Inflammatory macrophage (primary cell): ENCODE measurements around the gene PSPH.
"Not testable (repeated sequence)": the region's sequence is repeated elsewhere in the genome, so short reads cannot be mapped to it uniquely, and the experiment has no call there.

Experiments
- DNase-seq, 2 donors: peaks; one replicate each; pipeline ENCODE4 v3.0.0-alpha.2; 2020 to 2022
- total RNA-seq, 18 experiments: gene quantifications; one replicate each; lab custom pipeline; 2026; ENCODE audit warnings: mixed read lengths in 6 of 18, inconsistent platforms in 2 of 18; lab: John Stamatoyannopoulos, UW

Gene PSPH
- total RNA-seq, result 7.2 to 36.8 (median 26.8) reads per million in 18 experiments

DNA sequence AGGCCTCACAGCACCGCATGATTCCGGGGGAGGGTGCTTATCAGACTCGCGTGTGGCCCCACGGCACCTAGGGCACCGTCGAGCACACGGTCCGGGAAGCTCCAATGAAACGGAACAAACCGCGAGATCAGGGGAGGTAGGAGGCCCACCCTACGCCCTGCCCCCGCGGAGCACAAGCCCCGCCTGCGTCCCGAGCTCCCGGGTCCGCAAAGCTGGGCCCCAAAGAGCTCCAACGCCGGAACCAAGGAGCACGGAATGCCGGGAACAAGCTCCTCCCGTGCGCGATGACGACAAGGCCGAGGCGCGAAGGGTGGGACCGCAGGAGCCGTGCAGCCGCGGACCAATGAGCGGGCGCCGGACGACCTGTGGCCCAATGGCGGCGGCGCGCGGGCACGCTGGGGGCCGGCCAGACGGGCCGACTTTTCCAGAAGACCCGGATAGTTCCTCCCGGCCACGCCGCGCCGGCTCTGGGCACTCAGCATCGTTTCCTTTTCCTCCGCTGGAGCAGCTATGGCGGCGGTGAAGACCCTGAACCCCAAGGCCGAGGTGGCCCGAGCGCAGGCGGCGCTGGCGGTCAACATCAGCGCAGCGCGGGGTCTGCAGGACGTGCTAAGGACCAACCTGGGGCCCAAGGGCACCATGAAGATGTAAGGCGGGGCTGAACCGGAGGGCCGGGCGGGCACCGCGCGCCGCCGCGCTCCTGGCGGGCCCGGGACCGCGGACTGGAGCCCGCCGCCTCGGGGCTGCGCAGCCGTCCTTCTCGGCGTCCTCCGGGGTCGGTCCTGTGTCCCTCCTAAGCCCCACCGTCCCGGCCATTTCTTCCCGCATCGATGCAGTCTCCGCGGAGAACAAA, at the start of gene PSPH, which contains the start of gene CCT6A:
Gene PSPH (minus strand): TSS at position 106 of the 853 bp plus-strand sequence. CDS start 30,232 bp downstream, outside the sequence.
Gene CCT6A (plus strand): TSS at position 427 of the 853 bp plus-strand sequence. CDS start 84 bp downstream, at position 511.
- DNase-seq, result peak; percentile 98 to 99

- no peak for DNase-seq
These were observed 48.4 kb upstream of the PSPH start for GRCh38 chr7:56099653-56100052.

DNA sequence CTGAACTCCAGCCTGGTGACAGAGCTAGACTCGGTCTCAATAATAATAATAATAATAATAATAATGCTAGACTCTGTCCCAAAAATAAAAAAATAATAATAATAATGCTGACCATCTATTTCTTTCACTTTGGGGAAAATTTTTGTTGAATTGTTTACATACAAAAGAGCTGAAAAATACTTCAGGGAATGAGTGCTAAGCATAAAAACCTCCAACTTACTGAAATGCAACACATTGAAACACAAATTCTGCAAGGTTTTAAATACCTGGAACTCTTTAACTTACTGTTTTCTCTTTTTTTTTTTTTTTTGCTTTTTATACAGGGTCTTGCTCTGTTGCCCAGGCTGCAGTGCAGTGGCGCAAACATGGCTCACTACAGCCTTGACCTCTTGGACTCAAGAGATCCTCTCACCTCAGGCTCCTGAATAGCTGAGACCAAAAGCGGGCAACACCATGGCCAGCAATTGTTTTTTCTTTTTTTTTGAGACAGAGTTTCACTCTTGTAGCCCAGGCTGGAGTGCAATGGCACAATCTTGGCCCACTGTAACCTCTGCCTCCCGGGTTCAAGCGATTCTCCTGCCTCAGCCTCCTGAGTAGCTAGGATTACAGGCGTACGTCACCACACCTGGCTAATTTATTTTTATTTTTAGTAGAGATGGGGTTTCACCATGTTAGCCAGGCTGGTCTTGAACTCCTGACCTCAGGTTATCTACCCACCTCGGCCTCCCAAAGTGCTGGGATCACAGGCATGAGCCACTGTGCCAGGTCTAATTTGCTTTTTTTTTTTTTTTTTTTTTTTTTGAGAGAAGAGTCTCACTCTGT, 47.2 kb upstream of the PSPH start:
- DNase-seq, result not testable (repeated sequence)

- peak; percentile 42 to 70 for DNase-seq
These were observed 46.5 kb upstream of the PSPH start for GRCh38 chr7:56097700-56098099.

- no peak for DNase-seq
These were observed 41.7 kb upstream of the PSPH start, which contains the start of gene PHKG1 for GRCh38 chr7:56092789-56093531. PHKG1 (minus strand) TSS chr7:56092952; CDS start chr7:56088941, 4,011 bp downstream.

DNA sequence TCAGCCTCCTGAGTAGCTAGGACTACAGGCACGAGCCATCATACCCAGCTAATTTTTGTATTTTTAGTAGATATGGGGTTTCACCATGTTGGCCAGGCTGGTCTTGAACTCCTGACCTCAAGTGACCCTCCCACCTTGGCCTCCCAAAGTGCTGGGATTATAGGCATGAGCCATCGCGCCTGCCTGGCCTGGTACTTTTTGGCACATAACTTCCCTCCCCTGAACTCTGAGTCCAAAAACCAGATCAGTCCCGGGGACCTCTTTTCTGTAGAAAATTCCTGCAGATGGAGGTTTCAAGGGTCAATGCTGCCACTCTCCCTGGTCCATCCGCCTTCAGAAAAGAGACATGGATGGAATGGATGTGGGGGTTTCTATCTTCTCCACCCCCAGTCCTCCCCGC, 41.1 kb upstream of the PSPH start:
- DNase-seq, result not testable (repeated sequence)

DNA sequence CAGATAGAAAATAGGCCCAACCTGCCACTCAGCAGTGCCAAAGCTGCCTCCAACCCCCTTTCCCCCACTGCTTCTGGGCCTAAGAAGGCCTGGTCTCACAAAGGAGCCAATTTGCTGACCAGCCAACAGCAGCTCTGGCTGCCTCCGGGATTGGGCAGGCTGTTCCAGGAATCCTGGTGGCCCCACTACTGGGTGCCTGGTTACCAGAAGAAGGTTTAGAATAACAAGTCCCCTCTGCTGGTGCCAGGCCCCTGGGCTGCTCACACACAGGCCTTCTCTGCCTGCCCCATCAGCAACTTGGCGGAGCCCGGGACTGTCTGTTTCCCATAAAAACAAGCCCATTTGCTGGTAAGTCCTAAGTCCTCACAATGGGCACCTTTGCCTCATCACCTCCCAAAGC, 40.3 kb upstream of the PSPH start:
- DNase-seq, result no peak

DNA sequence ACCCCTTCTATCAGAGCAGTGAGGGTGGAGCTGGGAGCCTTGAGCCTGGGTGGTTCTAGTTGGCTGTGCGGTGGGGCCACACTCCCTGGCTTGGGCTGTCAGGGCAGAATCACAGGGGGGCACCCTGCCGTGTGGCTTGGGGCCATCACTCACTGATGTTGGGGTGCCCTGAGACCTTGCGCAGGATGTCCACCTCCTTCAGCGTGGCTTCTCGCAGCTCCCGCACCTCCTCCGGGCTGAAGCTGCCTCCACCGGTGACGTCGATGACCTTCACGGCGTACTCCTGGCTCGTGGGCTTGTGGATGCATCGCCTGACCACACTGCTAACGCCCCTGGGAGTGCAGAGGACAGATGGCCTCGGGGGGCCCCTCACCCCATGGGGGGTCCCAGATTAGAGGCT, 36.2 kb upstream of the PSPH start:
- DNase-seq, result no peak

DNA sequence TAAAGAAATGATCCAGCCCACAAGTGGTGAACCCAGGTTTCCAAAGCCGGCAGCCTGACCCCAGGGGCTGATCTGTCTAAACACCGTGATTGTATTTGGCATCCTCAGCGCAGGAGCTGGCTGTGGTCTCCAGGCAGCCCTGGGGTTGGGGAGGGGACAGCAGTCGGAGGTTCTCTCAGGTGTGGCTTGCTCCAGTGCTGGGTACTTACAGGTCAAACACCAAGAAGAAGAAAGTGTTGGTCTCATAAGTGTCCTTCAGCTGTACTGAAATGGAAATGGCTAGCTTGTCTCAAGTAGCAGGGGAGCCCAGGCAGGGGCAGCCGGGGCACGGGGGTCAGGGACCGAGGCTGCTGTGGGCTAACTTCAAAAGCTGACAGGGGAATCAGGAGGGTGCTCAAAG, 35.5 kb upstream of the PSPH start:
- DNase-seq, result no peak

- DNase-seq, result no peak
These were observed 32.0 kb upstream of the PSPH start for GRCh38 chr7:56083150-56083785.

DNA sequence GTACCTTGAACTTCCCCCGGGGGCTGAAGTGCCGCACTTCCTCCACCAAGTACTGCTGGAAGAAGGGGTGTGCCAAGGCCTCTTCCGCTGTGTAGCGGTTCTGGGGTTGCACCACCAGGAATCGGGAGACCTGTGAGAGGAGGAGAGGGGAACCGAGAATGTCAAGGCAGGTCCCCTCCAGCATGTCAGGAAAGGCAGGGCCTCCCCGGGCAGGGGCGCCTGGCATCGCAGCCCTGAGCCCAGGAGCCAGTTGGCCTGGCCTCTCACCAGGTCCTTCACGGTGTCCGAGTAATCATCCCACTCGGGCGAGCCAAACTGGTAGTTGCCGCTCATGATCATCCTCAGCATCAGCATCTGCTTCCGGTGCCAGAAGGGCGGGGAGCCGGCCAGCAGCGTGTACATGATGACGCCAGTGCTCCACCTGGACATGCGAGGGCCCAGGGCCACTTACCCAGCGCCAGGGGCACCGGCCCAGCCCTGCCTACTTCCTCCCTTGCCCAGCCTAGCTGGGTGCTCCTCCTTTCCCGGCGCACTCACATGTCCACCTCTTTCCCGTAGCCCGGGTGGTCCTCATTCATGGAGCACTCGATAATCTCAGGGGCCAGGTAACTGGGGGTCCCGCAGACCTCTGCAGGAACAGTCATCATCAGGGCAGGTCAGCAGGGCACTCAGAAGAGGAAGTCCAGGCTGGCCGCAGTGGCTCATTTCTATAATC, 30.5 kb upstream of the PSPH start:
- DNase-seq, result no peak

DNA sequence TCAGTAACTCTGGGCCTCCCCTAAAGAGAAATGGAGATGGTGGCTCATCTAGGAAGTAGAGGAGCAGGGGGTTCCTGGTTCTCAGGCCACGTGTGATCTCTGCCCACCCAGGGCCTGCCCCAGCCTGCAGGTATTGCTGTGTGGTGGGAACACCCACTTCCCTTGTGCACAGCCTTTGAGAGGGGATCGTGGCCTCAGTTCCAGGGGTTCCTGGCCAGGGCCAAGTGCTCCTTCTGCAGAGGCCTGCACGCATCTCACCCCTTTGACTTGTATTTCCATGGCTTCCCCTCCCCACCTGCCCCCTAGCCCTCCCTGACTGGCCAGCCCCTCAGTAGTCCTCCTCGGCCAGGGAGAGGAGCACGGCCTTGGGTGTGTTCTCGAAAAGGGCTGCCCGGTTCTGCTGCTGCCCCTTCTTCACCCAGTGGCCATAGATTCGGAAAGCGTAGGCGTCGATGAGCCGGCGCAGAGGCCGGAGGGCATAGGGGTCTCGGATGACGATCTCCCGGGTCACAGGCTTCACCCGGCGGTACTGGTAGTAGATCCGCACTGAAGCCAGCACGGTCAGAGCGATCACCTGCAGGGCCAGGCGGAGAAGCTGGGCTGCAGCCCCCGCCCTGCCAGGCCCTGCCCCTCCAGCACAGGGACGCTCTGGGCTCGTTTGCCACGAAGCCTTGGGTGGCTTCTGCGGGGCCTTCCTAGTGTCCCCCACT, 29.6 kb upstream of the PSPH start:
- not testable (repeated sequence) for DNase-seq

DNA sequence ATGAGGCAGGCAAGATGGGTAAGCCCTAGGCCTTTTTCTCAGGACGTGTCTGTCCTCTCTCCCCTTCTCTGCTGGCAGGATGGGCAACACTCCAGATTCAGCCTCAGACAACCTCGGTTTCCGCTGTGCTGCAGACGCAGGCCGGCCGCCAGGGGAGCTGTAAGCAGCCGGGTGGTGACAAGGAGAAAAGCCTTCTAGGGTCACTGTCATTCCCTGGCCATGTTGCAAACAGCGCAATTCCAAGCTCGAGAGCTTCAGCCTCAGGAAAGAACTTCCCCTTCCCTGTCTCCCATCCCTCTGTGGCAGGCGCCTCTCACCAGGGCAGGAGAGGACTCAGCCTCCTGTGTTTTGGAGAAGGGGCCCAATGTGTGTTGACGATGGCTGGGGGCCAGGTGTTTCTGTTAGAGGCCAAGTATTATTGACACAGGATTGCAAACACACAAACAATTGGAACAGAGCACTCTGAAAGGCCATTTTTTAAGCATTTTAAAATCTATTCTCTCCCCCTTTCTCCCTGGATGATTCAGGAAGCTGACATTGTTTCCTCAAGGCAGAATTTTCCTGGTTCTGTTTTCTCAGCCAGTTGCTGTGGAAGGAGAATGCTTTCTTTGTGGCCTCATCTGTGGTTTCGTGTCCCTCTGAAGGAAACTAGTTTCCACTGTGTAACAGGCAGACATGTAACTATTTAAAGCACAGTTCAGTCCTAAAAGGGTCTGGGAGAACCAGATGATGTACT, 28.4 kb upstream of the PSPH start:
- DNase-seq, result no peak

DNA sequence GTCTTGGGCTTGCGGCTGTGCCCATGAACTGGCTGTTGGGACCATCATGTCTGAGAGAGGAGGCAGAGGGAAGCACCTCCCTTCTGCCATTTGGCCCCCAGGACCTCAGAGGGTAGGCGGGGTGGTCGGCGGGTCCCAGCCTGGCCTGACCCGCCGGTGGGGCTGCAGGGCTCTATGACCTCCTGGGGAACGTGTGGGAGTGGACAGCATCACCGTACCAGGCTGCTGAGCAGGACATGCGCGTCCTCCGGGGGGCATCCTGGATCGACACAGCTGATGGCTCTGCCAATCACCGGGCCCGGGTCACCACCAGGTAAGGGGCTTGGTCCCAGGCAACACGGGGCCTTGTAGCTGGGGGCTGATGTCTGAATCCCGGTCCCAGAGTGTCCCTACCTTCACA, 27.0 kb upstream of the PSPH start:
- DNase-seq, result no peak

DNA sequence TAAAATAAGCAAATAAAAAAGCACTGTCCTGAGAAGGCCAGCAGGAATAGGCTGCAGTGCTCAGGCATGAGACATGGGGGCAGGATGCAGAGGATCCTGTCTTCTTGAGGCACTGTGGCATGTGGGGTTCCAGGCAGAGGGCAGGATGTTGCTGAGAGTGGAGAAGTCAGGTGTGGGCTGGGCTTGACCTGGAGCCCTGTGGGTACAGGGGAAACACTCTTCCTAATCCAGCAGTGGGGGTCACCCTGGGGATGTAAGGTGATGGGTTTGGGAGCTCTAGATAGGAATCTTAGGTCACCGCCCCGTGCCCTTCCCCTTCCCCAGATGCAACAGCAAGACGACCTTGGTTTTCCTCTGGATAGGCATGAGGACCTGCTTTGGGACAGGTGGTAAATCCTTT, 26.4 kb upstream of the PSPH start:
- no peak for DNase-seq

GRCh38 chr7:56074371-56074791, 23.1 kb upstream of the PSPH start:
- peak; percentile 78 to 86 for DNase-seq

- not testable (repeated sequence) for DNase-seq
These were observed 15.1 kb upstream of the PSPH start for GRCh38 chr7:56066376-56066775.

DNA sequence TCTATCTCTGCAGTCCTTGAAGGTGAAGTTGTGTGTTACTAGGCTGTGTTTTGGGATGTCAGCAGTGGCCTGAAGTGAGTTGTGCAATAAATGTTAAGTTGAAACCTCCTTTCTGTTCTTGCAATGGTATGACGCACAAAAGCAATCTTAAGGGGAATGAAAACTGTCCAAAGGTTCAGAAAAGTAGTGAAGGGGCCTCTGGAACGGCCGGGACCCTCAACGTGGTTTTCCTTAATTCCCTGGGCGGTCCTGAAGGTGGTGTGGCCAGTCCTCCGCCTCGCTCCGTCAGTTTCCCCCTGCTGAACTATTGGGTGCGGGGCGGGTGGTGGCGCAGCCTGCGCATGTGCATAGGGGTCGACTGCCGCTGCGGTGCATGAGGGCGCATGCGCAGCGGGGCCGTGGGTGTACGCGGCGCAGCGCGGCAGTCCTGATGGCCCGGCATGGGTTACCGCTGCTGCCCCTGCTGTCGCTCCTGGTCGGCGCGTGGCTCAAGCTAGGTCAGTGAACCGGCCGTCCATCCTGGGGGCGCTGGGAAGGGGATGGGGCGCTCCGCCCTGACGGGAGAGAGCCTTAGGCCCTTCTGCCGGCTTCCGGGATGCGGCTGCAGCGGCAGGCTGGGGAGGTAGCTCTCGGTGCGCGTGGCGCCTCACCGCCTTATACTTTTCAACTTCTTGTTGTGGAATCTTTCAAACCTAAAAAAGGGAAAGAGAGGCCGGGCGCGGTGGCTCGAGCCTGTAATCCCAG, 12.8 kb upstream of the PSPH start, which contains the start of gene SUMF2:
Gene SUMF2 (plus strand): TSS at position 405 of the 744 bp plus-strand sequence. CDS start 26 bp downstream, at position 431.
- DNase-seq, result peak; percentile 91 to 96

GRCh38 chr7:56063500-56063881, 12.2 kb upstream of the PSPH start:
- DNase-seq, result no peak
